Measurements from ENCODE around the gene SHC1. TPM values are rescaled to one million over a fixed set of nuclear protein-coding genes. Genes with fewer than 3 reads are reported as not detected.

The SHC1 gene, protein sequence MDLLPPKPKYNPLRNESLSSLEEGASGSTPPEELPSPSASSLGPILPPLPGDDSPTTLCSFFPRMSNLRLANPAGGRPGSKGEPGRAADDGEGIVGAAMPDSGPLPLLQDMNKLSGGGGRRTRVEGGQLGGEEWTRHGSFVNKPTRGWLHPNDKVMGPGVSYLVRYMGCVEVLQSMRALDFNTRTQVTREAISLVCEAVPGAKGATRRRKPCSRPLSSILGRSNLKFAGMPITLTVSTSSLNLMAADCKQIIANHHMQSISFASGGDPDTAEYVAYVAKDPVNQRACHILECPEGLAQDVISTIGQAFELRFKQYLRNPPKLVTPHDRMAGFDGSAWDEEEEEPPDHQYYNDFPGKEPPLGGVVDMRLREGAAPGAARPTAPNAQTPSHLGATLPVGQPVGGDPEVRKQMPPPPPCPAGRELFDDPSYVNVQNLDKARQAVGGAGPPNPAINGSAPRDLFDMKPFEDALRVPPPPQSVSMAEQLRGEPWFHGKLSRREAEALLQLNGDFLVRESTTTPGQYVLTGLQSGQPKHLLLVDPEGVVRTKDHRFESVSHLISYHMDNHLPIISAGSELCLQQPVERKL
- total RNA-seq, result 10 to 100 TPM; 69.5 to 80.5 TPM

DNA sequence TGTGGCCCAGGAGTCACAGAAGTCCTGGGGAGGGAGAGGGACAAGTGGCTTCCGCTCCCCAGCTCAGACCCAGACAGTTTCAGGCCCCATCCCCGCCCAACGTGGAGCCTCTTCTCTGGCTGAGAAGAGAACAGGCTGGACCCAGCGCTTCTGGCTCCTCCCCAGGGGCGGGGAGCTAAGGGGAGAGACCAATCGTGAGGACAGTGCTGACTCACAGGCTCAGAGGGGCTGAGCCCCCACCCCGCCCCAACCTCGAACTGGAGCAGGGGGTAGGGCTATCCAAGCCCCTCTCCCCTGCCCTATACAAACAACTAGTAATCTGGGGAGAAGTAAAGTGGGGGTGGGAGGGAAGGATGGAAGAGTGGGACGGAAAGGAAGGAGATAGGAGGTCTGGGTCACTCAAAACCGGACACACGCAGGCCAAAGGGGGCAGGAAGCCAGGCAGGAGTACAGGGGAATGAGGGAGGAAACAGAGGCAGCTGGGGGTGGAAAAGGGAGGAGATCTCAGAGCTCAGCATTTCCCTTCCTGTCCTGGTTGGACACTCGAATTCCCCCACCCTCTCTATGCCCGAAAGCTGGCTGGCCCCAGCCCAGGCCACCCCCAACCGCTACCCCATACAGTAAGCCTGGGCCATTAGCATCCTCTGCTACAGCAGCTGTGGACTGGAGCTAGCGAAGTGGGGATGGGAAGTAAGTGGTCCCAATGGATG is at the start of gene SHC1:
TSS of gene SHC1 (minus strand) at position 117 of the 710 bp plus-strand sequence. CDS start 221 bp downstream, outside the sequence.
- Histone ChIP-seq H3K27ac (peak within 1 kb of the TSS; percentile 99), H3K9me3 (no peaks in the 10 kb centered on the region), H3K27me3 (no peaks in the 10 kb centered on the region), H3K36me3 (peaks cover 28% of the 10 kb centered on the region), H3K4me3 (peak within 1 kb of the TSS; percentile 36 to 48), H3K4me1 (peaks cover 0 to 67% of the 10 kb centered on the region in 2 donors)
- peak; percentile 97 for DNase-seq (ENCODE audit: low spot score)
- TF ChIP-seq CTCF (IDR thresholded peaks at IDR 0.05), result no peak

DNA sequence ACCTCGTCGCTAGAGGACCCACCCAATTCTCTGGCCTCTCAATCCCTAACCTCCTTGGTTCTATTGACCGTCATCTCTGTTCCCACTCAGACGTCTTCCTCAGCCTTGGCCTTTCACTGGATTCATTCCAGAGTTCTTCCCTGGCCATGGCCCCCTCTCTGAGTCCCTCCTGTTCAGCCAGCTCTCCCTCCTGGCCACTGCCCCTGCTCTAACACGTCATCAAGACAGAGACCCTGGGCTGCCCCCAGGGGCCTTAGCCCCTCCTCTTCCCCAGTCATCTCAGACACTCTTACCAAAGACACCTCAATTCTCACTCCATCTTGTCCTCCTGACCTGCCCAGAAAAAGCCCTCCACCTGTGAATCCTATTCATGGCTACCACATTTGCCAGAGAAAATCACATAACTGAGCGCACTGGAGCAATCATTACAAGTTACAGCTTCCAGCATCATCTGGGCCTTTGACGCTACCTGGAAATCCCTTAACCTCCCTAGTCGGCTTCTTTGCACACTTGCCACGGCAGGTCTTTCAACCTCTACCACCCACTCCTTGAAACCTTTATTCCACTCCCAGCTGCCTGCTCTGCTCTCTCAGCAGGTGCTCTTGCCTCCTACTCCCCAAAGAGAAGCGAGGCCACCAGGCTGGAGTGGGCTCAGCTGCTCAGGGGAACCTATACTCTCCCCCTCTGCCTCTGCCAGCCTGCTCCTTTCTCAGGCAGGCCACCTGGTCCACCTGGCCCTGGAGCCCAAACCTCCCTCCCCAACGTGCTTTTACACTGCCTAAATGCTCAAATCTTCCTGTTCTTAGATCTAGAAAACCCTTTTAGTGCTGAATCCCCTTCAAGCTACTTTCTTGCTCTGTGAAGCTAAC is 49.1 kb upstream of the SHC1 start:
- peaks cover 18% of the 10 kb centered on the region for H3K36me3 ChIP-seq
- no peaks in the 10 kb centered on the region for H3K27me3 ChIP-seq
- no peak overlapping the region for H3K27ac ChIP-seq
- no peaks in the 10 kb centered on the region for H3K9me3 ChIP-seq
- peaks cover 0 to 23% of the 10 kb centered on the region in 2 donors for H3K4me1 ChIP-seq
- no peak for DNase-seq (ENCODE audit: low spot score)
- TF ChIP-seq CTCF (IDR thresholded peaks at IDR 0.05), result no peak
- H3K4me3 ChIP-seq, result no peak overlapping the region

- peaks cover 0 to 23% of the 10 kb centered on the region in 2 donors for H3K4me1 ChIP-seq
Observed at GRCh38 chr1:155018617-155019348, 48.2 kb upstream of the SHC1 start.

GRCh38 chr1:155017946-155018316 is 47.4 kb upstream of the SHC1 start:
- peak overlapping the region; percentile 88 to 93 for H3K27ac ChIP-seq
- DNase-seq (ENCODE audit: low spot score), result no peak
- H3K9me3 ChIP-seq, result no peaks in the 10 kb centered on the region
- H3K4me3 ChIP-seq, result peak overlapping the region; percentile 23 to 54
- H3K36me3 ChIP-seq, result peaks cover 26% of the 10 kb centered on the region
- no peaks in the 10 kb centered on the region for H3K27me3 ChIP-seq
- H3K4me1 ChIP-seq, result peaks cover 0 to 31% of the 10 kb centered on the region in 2 donors
- TF ChIP-seq CTCF (IDR thresholded peaks at IDR 0.05), result no peak

More at GRCh38 chr1:155018617-155019348, 48.2 kb upstream of the SHC1 start:
- Histone ChIP-seq H3K36me3 (peaks cover 26% of the 10 kb centered on the region), H3K9me3 (no peaks in the 10 kb centered on the region), H3K4me3 (no peak overlapping the region), H3K27me3 (no peaks in the 10 kb centered on the region), H3K27ac (peak overlapping the region in 1 of 2 donors; percentile 88)
- DNase-seq (ENCODE audit: low spot score), result no peak
- TF ChIP-seq CTCF (IDR thresholded peaks at IDR 0.05), result no peak

All from right atrium auricular region (tissue), 2 donors.